Activated CD4-positive, alpha-beta T cell treated with anti-CD3 and anti-CD28 coated beads for 48 hours (primary cell): ENCODE data around the gene RAD51B.

Experiments used
- DNase-seq: peaks from one replicate; pipeline ENCODE4 v3.0.0-alpha.2; 2020

RAD51B gene

DNA sequence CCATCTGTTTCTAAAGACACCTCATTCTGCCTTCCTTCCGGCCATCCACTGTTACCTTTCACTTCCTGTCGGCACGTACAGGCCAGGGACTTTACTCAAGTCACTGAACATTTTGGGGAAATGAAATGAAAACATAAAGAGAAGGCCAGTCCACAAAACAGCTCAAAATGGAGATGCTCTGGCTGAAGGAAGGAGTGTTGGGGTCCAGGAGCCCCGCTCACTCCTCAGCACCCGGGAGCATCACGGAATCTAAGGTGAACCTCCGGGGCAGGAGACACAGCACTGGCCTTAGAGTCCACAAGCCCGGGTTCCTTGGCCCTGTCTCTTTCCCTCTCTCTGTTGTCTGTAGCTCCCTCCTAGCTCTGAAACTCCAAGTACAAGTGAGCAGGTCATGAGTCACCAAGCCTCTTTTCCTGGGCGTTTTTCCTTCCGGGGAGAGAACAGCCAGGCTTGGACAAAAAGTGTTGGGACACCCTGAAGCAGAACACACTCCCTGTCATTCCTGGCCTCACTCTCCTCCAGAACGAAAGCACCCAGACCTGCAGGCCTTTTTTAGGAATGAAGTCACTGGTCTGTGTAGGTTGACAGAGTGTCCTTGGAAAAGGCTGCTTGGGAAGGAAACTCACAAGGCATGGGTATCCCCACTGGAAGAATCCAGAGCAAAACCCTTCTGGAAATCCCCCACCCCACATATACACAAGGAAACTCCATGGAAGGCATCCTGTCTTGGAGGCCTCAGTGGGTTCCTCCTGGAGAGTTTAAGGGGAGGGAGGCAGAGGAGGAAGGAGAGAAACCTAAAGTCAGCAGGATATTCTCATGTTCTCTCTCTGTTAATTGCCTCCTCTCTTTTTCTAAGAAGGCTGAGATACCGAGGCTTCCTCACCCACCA lies 728.0 kb downstream of the RAD51B start:
- no peak for DNase-seq

GRCh38 chr14:68548194-68549076 lies 728.9 kb downstream of the RAD51B start:
- no peak for DNase-seq

DNA sequence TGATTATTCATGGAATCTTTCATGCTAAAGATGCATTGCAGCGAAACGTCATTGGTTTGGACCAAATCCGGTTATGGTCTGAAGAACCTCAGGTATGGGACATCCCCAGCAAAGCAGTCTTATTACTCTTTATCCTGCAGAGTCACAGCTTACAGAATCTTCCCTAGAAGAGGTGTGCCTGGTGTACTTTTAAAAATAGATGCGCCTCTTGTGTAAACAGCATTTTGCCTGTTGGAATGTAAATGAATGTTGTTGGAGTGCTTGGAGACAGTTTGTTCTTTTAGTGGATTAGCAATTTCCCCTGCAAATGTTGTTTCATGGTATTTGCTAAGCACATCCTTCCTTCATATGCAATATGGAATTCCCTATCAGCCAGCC lies 730.7 kb downstream of the RAD51B start:
- no peak for DNase-seq

- no peak for DNase-seq
Measured at GRCh38 chr14:68551045-68551683, 731.6 kb downstream of the RAD51B start.

DNA sequence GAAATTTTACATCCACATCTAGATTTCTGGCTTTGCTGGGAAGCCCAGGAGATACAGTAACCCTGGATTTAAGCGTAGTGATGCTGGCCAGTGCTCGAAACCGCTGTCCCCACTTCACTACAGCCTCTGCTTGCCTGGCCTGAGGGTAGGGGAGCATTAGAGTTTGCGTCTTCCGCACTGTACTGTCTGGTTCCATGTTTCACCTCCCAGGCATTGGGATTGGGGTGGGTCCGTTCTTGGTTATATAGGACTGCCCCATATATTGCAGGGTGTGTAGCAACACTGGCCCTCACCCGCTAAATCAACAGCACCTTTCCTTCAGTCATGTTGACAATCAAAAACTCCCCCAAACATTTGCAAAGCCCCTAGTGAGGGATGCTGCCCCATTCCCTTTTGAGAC lies 732.5 kb downstream of the RAD51B start:
- no peak for DNase-seq

DNA sequence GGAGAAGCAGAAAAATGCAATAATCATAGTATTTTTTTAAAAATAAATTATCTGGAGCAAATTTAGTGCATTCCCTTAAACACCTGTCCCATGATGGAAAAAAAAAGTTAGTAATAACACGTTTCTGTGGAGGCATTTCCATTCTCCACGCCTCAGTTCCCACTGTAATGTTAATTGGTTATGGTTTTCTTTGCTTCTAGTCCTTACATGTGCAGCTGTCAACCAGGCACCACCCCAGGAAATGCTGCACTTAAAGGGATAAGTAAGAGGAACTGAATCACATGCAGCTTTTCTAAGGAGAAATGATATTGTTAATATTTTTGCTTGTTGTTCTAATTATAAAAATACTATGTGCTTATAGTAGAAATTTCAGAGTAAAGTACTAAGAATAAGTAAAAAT lies 733.0 kb downstream of the RAD51B start:
- no peak for DNase-seq

- DNase-seq = no peak
Measured at GRCh38 chr14:68553311-68553710, 733.7 kb downstream of the RAD51B start.

DNA sequence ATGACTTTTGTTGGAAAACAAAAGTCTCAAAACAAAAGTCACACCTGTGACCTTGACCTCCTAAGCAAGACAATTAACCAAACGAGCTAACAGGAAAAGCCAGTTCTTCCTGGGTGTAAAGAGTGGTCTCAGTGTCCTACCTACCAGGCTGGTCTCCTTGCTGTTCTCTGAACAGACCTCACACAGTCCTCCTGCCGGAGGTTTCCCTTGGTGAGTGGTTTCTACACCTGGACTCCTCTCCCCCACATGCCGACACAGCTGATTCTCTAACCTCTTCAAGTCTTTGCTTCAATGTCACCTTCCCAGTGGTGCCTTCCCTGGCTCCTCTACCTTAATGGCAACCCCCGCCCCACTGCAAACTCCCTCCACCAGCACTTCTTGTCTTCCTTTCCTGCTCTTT lies 734.7 kb downstream of the RAD51B start:
- no peak for DNase-seq

DNA sequence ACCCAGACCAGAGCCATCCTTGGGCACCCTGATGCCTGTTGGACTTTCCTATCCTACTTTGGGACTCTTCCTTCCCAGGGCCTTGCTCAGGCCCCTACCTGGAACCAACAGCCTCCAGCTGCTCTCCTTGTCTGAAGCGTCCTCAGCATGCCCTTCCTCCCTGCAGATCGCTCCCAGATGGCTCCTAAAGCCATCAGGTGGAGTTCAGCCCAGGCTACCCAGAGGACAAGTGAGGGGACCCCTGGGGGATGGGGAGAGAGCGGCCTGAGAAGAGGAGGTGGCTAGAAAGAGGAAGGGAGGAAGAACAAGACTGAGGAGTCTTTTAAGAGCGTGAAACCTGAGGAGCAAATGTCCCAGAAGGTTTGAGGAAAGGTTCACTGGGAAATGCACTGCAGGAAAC lies 736.7 kb downstream of the RAD51B start:
- no peak for DNase-seq

- no peak for DNase-seq
Measured at GRCh38 chr14:68557648-68558047, 738.1 kb downstream of the RAD51B start.

DNA sequence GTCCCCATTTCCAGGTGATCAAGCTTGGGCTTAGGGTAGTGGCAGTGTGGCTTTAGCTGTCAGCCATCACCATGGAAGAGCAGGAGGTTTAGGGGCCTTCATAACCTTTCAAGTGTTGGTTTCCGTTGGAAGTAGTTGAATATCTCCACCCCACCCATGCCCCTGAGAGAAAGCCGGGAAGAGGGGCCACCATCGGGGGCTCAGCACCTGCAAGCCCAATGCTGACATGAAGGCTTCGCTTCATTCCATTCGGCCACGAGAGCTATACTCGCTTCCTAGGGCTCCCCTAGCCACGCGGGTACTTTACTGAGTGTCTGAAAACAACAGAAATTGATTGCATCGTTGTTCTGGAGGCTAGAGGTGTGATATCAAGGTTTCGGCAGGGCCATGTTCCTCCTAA lies 738.5 kb downstream of the RAD51B start:
- no peak for DNase-seq

DNA sequence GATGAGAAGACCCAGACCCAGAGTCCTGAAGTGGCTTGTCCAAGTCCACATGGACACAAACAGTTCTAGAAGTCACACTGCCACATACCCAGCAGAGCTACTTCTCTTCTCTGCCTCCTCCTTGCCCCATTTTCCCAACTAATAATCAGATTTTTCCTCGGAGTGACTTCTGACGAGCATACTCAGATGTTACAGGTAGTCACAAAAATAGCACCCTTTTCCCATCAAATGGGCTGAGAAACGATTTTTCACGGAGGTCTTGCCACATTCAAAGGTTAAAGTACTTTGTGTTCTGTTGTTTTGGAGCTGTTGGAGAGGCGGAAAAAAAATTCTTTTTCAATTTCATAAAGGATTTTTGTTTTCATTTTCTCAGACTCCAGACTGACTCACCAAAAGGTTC lies 740.4 kb downstream of the RAD51B start:
- DNase-seq = no peak

DNA sequence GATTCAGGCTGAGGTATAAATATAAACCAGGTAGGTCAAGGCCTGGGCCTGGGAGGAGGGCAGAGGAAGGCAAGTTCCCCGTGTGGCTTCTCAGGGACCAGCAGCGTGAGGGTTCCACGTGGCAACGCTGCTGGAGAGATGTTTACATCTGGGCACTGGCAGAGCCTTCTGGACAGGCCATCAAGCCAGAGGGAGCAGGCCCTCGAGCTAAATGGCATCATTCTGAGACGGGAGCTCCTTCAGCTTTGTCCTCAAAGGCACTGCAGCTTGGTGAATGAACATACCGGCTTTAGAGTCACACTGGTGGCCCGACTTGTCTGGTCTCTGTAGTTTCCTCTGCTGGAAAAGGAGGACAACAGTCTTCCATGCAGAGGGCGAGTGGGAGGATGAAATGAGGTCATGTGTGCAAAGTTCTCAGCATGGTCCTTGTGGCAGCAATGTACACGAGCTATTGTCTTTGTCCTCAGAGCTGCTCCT lies 742.0 kb downstream of the RAD51B start:
- no peak for DNase-seq

- DNase-seq = no peak
Measured at GRCh38 chr14:68562911-68563250, 743.3 kb downstream of the RAD51B start.

- DNase-seq = no peak
Measured at GRCh38 chr14:68563251-68564131, 743.9 kb downstream of the RAD51B start.

DNA sequence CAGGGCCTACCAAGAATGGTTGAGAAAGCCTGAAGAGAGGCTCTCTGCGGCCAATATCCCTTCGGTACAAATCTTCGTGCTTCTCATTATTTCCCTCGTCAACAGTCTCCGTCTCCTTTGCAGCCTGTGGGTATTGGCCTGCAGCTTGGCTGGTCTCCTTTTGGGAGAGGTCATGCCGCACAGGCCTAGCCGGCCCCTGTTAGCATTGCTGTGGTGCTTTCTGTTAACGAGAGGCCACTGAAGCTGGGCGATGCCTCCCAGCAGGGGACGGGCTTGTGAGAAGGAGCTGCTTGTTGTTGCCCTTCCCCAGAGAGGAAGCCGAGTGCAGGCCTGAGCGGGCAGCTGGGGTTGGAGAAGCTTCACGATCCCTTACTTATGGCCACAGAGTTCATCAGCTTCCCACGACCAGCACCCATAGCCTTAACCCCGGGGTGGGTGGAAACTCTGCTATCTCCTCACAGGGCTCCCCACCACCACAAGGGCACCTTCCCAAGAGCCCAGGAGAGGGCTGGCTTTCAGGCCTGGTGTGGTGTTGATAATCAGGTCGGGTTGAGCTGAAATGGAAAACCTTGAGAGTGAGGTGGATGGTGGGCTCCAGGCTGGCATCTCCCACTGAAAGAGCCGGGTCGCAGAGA lies 744.7 kb downstream of the RAD51B start:
- DNase-seq = no peak

DNA sequence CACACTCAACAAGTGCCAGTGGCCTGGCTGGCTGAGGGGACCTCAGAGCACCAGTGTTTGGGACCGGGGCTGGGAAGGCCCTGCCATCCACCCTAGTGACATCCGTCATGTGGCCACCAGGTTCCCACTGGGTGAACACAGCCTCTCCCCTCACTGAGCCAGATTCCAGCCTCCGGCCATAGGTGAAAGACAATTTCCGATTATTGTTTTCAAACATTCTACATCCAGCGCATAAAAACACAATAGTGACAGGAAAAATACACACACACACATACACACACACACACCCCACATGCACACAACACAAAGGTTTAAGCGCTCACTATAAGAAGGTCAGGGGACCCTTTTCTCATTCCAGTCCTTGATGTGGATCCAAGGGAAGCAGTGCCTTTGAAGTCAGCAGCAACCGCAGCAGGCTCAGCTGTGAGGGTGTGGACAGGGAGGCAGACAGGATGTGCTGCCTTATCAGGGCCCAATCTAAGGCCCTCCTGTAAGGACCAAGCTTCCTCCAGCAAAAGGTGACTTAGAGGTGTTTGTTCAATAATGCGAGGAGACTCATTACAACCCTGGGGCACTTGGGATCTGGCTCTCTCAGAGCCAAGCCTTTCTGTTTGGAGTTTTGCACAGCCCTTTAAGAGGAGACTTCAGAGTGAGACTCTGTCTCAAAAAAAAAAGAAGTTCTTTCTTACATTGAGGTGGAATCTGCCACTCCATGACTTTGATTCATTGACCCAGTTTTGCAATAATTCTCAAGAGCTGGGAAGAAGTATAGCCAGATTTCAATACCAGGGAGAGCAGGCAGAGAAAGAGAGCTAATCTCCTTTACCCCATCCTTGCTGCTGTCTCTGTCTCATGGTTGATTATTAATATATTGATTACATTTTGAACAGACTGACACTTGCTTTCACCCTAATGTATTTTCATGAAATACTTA lies 745.5 kb downstream of the RAD51B start:
- peak; percentile 15 for DNase-seq

- DNase-seq = no peak
Measured at GRCh38 chr14:68566075-68566474, 746.5 kb downstream of the RAD51B start.

- DNase-seq = no peak
Measured at GRCh38 chr14:68568907-68569897, 749.6 kb downstream of the RAD51B start.
